BLaER1 treated with 17β-estradiol and CSF1 and Interleukin-3, amounts not matched to agents 10 nM and 100 nM (cell line): ENCODE results near the gene ALOX12B.

Experiments
- H3K27ac ChIP-seq, 11 experiments: shearing (Covaris generic); formaldehyde crosslinking; 2 replicates each; pipeline ENCODE4 v1.8.1; 2022
- H3K27me3 ChIP-seq, 11 experiments: shearing (Covaris generic); formaldehyde crosslinking; 2 replicates each; pipeline ENCODE4 v1.8.1; 2022
- H3K36me3 ChIP-seq, 11 experiments: shearing (Covaris generic); formaldehyde crosslinking; 2 replicates each; pipeline ENCODE4 v1.8.1; 2022
- H3K4me1 ChIP-seq, 10 experiments: shearing (Covaris generic); formaldehyde crosslinking; 2 replicates each; pipeline ENCODE4 v1.8.1; 2022
- H3K4me2 ChIP-seq, 11 experiments: shearing (Covaris generic); formaldehyde crosslinking; 2 replicates each; pipeline ENCODE4 v1.8.1; 2022
- H3K4me3 ChIP-seq, 10 experiments: shearing (Covaris generic); formaldehyde crosslinking; 2 replicates each; pipeline ENCODE4 v1.8.1; 2022
- H3K9ac ChIP-seq, 11 experiments: shearing (Covaris generic); formaldehyde crosslinking; 2 replicates each; pipeline ENCODE4 v1.8.1; 2022
- H3K9me3 ChIP-seq, 11 experiments: shearing (Covaris generic); formaldehyde crosslinking; replicated peaks in 1 of 11; 2 replicates each; pipeline ENCODE4 v1.8.1; 2022
- H4K20me1 ChIP-seq, 11 experiments: shearing (Covaris generic); formaldehyde crosslinking; 2 replicates each; pipeline ENCODE4 v1.8.1; 2022
- Cebpa-rat ChIP-seq, 11 experiments: shearing (Covaris generic); IDR thresholded peaks; 2 replicates each; pipeline ENCODE4 v1.8.1; 2022

Gene ALOX12B

GRCh38 chr17:8074554-8074953, 13.0 kb downstream of the ALOX12B start:
- no peaks in the 10 kb centered on the region for H3K36me3 ChIP-seq
- H3K9ac ChIP-seq = no peak overlapping the region
- H4K20me1 ChIP-seq = peaks cover 0 to 18% (median 0%) of the 10 kb centered on the region in 11 experiments; a peak in 4 of 22 replicates
- H3K4me1 ChIP-seq = peaks cover 12 to 41% (median 23%) of the 10 kb centered on the region in 10 experiments; a peak in 18 of 20 replicates
- H3K4me3 ChIP-seq = no peak overlapping the region
- no peak overlapping the region for H3K27ac ChIP-seq
- H3K4me2 ChIP-seq = no peak overlapping the region
- no peak for TF ChIP-seq Cebpa-rat (IDR thresholded peaks at IDR 0.05)
- no peaks in the 10 kb centered on the region for H3K9me3 ChIP-seq
- peaks cover 63 to 90% (median 78%) of the 10 kb centered on the region in 11 experiments for H3K27me3 ChIP-seq

- H3K27ac ChIP-seq = no peak overlapping the region
- H3K27me3 ChIP-seq = peaks cover 56 to 89% (median 74%) of the 10 kb centered on the region in 11 experiments
- peaks cover 0 to 18% (median 0%) of the 10 kb centered on the region in 11 experiments; a peak in 4 of 22 replicates for H4K20me1 ChIP-seq
- H3K9ac ChIP-seq = no peak overlapping the region
- peak overlapping the region; percentile 22 to 61 (median 43); a peak in 18 of 22 replicates for H3K4me2 ChIP-seq
- no peaks in the 10 kb centered on the region for H3K36me3 ChIP-seq
- peaks cover 13 to 43% (median 25%) of the 10 kb centered on the region in 10 experiments; a peak in 18 of 20 replicates for H3K4me1 ChIP-seq
- TF ChIP-seq Cebpa-rat (IDR thresholded peaks at IDR 0.05) = no peak
- H3K4me3 ChIP-seq = no peak overlapping the region
- H3K9me3 ChIP-seq = no peaks in the 10 kb centered on the region
Observed at GRCh38 chr17:8073627-8074484, 13.7 kb downstream of the ALOX12B start.

GRCh38 chr17:8072729-8073461, 14.6 kb downstream of the ALOX12B start:
- no peak overlapping the region for H3K27ac ChIP-seq
- H3K9ac ChIP-seq = no peak overlapping the region
- no peak for TF ChIP-seq Cebpa-rat (IDR thresholded peaks at IDR 0.05)
- no peaks in the 10 kb centered on the region for H3K36me3 ChIP-seq
- peak overlapping the region; percentile 16 to 71 (median 42); a peak in 16 of 22 replicates for H3K4me2 ChIP-seq
- H3K4me1 ChIP-seq = peaks cover 13 to 53% (median 29%) of the 10 kb centered on the region in 10 experiments; a peak in 18 of 20 replicates
- no peaks in the 10 kb centered on the region for H3K9me3 ChIP-seq
- H4K20me1 ChIP-seq = peaks cover 0 to 18% (median 0%) of the 10 kb centered on the region in 11 experiments; a peak in 4 of 22 replicates
- H3K4me3 ChIP-seq = peak overlapping the region in 1 of 10 experiments; percentile 35; a peak in 1 of 20 replicates
- H3K27me3 ChIP-seq = peaks cover 50 to 92% (median 72%) of the 10 kb centered on the region in 11 experiments

GRCh38 chr17:8072341-8072728, 15.2 kb downstream of the ALOX12B start:
- Histone ChIP-seq H3K4me2 (peak overlapping the region in 8 of 11 experiments; percentile 16 to 71 (median 53); a peak in 12 of 22 replicates), H3K4me1 (peaks cover 13 to 58% (median 29%) of the 10 kb centered on the region in 10 experiments; a peak in 18 of 20 replicates), H3K27ac (no peak overlapping the region), H3K9me3 (no peaks in the 10 kb centered on the region), H4K20me1 (peaks cover 0 to 18% (median 0%) of the 10 kb centered on the region in 11 experiments; a peak in 4 of 22 replicates), H3K4me3 (no peak overlapping the region), H3K36me3 (no peaks in the 10 kb centered on the region), H3K27me3 (peaks cover 50 to 95% (median 74%) of the 10 kb centered on the region in 11 experiments), H3K9ac (no peak overlapping the region)
- no peak for TF ChIP-seq Cebpa-rat (IDR thresholded peaks at IDR 0.05)

- H3K27ac ChIP-seq = no peak overlapping the region
- H3K9ac ChIP-seq = no peak overlapping the region
- peaks cover 0 to 18% (median 0%) of the 10 kb centered on the region in 11 experiments; a peak in 4 of 22 replicates for H4K20me1 ChIP-seq
- H3K36me3 ChIP-seq = no peaks in the 10 kb centered on the region
- H3K27me3 ChIP-seq = peaks cover 52 to 96% (median 81%) of the 10 kb centered on the region in 11 experiments
- no peak overlapping the region for H3K4me2 ChIP-seq
- H3K4me1 ChIP-seq = peaks cover 13 to 67% (median 29%) of the 10 kb centered on the region in 10 experiments; a peak in 18 of 20 replicates
- no peaks in the 10 kb centered on the region for H3K9me3 ChIP-seq
- TF ChIP-seq Cebpa-rat (IDR thresholded peaks at IDR 0.05) = no peak
- no peak overlapping the region for H3K4me3 ChIP-seq
Observed at GRCh38 chr17:8071496-8071895, 16.0 kb downstream of the ALOX12B start.

- peak overlapping the region in 5 of 11 experiments; percentile 15 to 78 (median 58); a peak in 9 of 22 replicates for H3K27ac ChIP-seq
Observed at GRCh38 chr17:8069587-8069860, 18.0 kb downstream of the ALOX12B start.

GRCh38 chr17:8068736-8069586, 18.6 kb downstream of the ALOX12B start:
- H3K27ac ChIP-seq = peak overlapping the region in 5 of 11 experiments; percentile 15 to 78 (median 58); a peak in 9 of 22 replicates
- peak overlapping the region in 1 of 10 experiments; percentile 14; a peak in 1 of 20 replicates for H3K4me3 ChIP-seq
- peak overlapping the region in 8 of 11 experiments; percentile 2 to 96 (median 61); a peak in 12 of 22 replicates for H3K4me2 ChIP-seq
- H3K9me3 ChIP-seq = no peaks in the 10 kb centered on the region
- peak overlapping the region in 5 of 11 experiments; percentile 1 to 56 (median 25); a peak in 5 of 22 replicates for H3K9ac ChIP-seq
- TF ChIP-seq Cebpa-rat (IDR thresholded peaks at IDR 0.05) = no peak
- peaks cover 12 to 69% (median 26%) of the 10 kb centered on the region in 10 experiments; a peak in 18 of 20 replicates for H3K4me1 ChIP-seq
- peaks cover 60 to 96% (median 84%) of the 10 kb centered on the region in 11 experiments for H3K27me3 ChIP-seq
- H4K20me1 ChIP-seq = peaks cover 0 to 18% (median 0%) of the 10 kb centered on the region in 11 experiments; a peak in 3 of 22 replicates
- H3K36me3 ChIP-seq = no peaks in the 10 kb centered on the region

More at GRCh38 chr17:8069587-8069860, 18.0 kb downstream of the ALOX12B start:
- Histone ChIP-seq H3K9ac (peak overlapping the region in 5 of 11 experiments; percentile 1 to 56 (median 25); a peak in 5 of 22 replicates), H3K4me3 (peak overlapping the region in 1 of 10 experiments; percentile 14; a peak in 1 of 20 replicates), H3K36me3 (no peaks in the 10 kb centered on the region), H4K20me1 (peaks cover 0 to 18% (median 0%) of the 10 kb centered on the region in 11 experiments; a peak in 4 of 22 replicates), H3K4me1 (peaks cover 13 to 70% (median 29%) of the 10 kb centered on the region in 10 experiments; a peak in 18 of 20 replicates), H3K4me2 (peak overlapping the region in 7 of 11 experiments; percentile 2 to 96 (median 82); a peak in 12 of 22 replicates), H3K27me3 (peaks cover 61 to 96% (median 84%) of the 10 kb centered on the region in 11 experiments), H3K9me3 (no peaks in the 10 kb centered on the region)
- no peak for TF ChIP-seq Cebpa-rat (IDR thresholded peaks at IDR 0.05)
